ENCODE measurements around the gene LIN7B.

DNA sequence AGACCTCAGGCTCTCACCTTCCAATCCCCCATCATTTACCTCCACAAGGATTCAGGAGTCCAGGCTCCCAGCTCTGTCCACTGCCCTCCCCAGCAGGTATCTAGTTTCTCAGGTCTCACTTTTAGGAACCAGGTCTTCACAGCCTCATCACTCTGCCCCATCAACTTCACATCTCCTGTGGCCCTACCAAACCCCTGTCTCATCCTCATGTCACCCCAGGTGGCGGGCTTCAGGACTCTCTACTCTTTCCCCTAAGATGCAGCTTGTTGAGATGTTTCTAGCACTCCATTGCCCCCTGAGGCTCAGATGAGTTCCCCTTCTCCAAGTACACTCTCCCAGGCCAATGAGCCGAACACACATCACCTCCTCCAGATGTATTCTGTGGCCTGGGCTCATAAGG lies 6.7 kb downstream of the LIN7B start:
- TF ChIP-seq, protein P1, sequence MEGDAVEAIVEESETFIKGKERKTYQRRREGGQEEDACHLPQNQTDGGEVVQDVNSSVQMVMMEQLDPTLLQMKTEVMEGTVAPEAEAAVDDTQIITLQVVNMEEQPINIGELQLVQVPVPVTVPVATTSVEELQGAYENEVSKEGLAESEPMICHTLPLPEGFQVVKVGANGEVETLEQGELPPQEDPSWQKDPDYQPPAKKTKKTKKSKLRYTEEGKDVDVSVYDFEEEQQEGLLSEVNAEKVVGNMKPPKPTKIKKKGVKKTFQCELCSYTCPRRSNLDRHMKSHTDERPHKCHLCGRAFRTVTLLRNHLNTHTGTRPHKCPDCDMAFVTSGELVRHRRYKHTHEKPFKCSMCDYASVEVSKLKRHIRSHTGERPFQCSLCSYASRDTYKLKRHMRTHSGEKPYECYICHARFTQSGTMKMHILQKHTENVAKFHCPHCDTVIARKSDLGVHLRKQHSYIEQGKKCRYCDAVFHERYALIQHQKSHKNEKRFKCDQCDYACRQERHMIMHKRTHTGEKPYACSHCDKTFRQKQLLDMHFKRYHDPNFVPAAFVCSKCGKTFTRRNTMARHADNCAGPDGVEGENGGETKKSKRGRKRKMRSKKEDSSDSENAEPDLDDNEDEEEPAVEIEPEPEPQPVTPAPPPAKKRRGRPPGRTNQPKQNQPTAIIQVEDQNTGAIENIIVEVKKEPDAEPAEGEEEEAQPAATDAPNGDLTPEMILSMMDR (IDR thresholded peaks at IDR 0.05 in 4 of 5, conservative IDR thresholded peaks at IDR 0.05 in 1 of 5), result no peak
- no peak for TF ChIP-seq POLR2A (IDR thresholded peaks at IDR 0.05)
